RWPE1 (cell line): Measurements from ENCODE around the gene WEE1.

ENCODE experiments used
- CTCF ChIA-PET: fragments of 350-600 bp; sonication (Branson Sonifier 250); formaldehyde crosslinking; extraction: SDS; loops from one replicate; lab custom pipeline; 2021; lab: Yijun Ruan, JAX
- POLR2A ChIA-PET: fragments of 400-600 bp; formaldehyde crosslinking; extraction: SDS; loops from one replicate; lab custom pipeline; 2020; ENCODE audit warnings: antibody characterized with exemption; ENCODE audit not compliant: low non-redundant PET; lab: Yijun Ruan, JAX
- DNase-seq: peaks from one replicate; pipeline ENCODE4 v3.0.0; 2012; ENCODE audit warnings: low spot score
- H3K27ac ChIP-seq: fragments of 450-650 bp; 2 replicates; pipeline ENCODE4 v1.5.1; 2017
- TF ChIP-seq, protein P1 (sequence below): fragments of 450-650 bp; conservative IDR thresholded peaks from 2 replicates; pipeline ENCODE4 v1.5.1; 2017; ENCODE audit warnings: low read depth, mild to moderate bottlenecking

Gene WEE1

DNA sequence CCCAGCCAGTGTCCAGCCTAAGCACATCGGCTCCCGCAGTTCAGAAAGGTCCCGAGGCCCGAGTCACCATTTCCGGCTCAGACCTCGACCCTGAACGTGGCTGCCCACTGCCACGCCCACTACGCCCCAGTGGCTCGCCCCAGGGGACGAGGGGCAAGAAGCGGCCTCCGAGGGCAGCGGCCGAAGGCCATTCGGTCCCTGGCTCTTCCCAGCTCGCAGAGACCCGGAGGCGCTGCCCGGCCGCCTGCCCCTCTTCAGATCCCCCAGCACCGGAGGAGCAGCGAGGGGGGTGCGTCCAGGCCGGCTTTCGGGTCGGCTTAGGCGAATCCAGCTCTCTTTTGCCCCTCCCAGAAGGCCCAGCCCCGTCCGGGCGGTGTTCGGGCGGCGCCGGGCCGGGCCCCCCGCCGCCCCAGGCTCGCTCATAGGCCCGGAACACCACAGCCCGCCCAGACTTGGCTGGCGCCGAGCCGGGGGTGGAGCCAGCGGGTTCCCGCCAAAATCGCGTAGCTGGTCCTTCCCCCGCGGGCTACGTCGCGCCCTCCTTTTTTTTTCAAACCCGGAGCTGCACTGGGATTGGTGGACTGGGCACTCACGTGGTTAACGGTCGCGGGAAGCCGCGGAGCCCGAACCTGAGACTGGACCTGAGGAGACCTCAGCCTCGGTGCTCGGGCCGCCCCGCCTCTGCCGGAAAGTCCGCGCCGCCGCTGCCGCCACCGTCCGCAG, at the start of gene WEE1:
WEE1 (plus strand) TSS at position 619 of the 723 bp plus-strand sequence. CDS start 264 bp downstream, outside the sequence.
- POLR2A ChIA-PET: interaction anchor here (0.6 to 1.3 kb wide), 5 partner anchors 44 to 732 kb away, joined by 3 to 5 read pairs (median 4); partner anchors contain the start of genes ADM and ZNF143
- CTCF ChIA-PET: interaction anchor here (1.3 to 1.6 kb wide), 2 partner anchors 38 to 40 kb away, joined by 3 to 5 read pairs; no protein-coding TSS in a partner anchor
- TF ChIP-seq, protein P1, sequence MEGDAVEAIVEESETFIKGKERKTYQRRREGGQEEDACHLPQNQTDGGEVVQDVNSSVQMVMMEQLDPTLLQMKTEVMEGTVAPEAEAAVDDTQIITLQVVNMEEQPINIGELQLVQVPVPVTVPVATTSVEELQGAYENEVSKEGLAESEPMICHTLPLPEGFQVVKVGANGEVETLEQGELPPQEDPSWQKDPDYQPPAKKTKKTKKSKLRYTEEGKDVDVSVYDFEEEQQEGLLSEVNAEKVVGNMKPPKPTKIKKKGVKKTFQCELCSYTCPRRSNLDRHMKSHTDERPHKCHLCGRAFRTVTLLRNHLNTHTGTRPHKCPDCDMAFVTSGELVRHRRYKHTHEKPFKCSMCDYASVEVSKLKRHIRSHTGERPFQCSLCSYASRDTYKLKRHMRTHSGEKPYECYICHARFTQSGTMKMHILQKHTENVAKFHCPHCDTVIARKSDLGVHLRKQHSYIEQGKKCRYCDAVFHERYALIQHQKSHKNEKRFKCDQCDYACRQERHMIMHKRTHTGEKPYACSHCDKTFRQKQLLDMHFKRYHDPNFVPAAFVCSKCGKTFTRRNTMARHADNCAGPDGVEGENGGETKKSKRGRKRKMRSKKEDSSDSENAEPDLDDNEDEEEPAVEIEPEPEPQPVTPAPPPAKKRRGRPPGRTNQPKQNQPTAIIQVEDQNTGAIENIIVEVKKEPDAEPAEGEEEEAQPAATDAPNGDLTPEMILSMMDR: no peak

DNA sequence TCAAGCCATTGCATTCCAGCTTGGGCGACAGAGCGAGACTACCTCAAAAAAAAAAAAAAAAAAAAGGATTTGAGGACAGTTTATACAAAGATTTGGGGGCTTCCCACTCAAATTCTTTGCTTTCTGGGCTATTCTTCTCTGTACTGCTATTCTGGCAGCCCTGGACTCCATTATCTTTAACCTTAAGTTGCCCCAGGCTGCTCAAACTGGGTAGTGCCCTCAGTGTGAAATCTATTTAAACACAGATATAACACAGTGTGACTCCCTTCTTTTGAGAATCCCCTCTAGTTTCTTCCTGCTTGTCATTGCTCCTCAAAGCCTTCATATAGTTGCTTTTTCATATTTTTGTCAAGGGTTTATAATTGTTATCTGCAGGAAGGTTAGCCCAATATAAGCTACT, 49.5 kb upstream of the WEE1 start:
- ChIA-PET CTCF (interaction anchor here (0.5 kb wide), 1 partner anchor 37 kb away, joined by 5 read pairs; no protein-coding TSS in a partner anchor), POLR2A (no interaction called here)
- TF ChIP-seq, protein P1: no peak
- H3K27ac ChIP-seq: no peak overlapping the region
- DNase-seq: no peak

More for the DNA sequence above, at the start of gene WEE1:
- DNase-seq: peak; percentile 97
- H3K27ac ChIP-seq: peak within 1 kb of the TSS; percentile 97

DNA sequence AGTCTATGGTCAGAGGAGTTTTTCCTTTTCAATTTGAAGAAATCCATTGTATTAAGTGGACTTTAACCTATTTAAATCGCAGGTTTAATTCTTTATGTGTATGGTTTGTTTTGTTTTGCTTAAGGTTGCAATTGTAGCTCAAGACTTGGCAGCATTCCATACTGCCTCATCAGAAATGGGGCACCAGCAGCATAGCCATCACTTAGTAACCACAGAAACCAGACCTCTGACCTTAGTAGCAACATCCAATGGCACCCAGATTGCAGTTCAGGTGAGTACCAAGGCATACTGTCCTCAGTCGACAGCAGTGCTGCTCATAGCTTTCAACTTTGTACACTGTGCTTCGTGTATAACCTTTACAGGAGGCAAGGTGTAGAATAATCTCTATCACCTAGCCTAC, 48.4 kb upstream of the WEE1 start:
- TF ChIP-seq, protein P1: no peak
- DNase-seq: no peak
- ChIA-PET POLR2A (no interaction called here), CTCF (interaction anchor here (0.6 kb wide), 2 partner anchors 10 to 201 kb away, joined by 3 to 4 read pairs; no protein-coding TSS in a partner anchor)
- no peak overlapping the region for H3K27ac ChIP-seq

DNA sequence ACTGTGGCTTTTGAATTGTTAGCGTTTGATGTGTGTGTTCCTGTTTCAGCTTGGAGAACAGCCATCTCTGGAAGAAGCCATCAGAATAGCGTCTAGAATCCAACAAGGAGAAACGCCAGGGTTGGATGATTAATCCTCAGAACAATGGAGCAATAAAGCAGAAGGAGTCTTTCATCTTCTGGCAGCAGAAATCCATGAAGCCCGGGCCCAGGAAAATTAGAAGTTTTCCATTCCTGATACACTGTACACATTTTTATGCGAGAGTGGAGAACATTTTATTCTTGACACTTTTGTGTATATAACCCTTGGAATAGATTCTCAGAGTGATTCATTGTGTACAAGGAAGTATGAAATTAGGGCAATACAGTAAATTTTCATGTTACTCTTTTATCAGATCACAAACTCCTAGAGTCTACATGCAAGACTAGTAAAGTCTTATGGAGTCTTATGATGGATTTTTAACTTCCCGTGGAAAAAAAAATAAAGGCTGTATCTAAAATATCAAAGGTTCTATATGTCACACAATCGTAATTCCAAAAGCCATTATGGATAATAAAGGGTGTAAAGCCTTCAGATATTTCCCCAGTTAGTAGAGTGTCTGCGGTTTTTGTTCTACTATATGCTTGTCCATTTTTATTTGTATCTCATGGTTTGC, 45.9 kb upstream of the WEE1 start:
- CTCF ChIA-PET: interaction anchor here (0.7 kb wide), 1 partner anchor 347 kb away, joined by 3 read pairs; no protein-coding TSS in a partner anchor
- peak overlapping the region; percentile 81 for H3K27ac ChIP-seq
- POLR2A ChIA-PET: no interaction called here
- TF ChIP-seq, protein P1: no peak
- no peak for DNase-seq

DNA sequence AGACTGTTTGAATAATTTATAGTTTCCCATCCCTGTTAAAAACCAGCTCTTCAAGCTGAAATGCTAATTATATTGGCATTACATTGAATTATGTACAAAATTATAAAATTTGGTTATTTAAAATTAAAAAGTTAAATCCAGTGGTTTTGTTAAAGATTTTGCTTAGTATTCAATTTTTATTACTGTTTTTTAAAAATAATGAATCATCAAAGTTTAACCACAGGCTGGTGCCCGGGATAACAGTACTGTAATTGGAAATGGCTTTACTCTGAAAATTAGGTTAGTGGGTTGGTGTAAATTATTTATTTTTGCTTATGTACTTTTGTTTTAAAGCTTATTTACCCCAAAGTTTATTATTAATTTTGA, 45.4 kb upstream of the WEE1 start:
- no peak overlapping the region for H3K27ac ChIP-seq
- POLR2A ChIA-PET: no interaction called here
- CTCF ChIA-PET: interaction anchor here (0.7 kb wide), 1 partner anchor 347 kb away, joined by 3 read pairs; no protein-coding TSS in a partner anchor

More for the DNA sequence above, 45.4 kb upstream of the WEE1 start:
- no peak for DNase-seq
- TF ChIP-seq, protein P1: no peak
